Stomach smooth muscle (tissue), 2 donors: ENCODE results near the gene ADORA2B.

ENCODE experiments used
- H3K27ac ChIP-seq: one replicate; pipeline ENCODE4 v1.7.0; 2013; ENCODE audit warnings: mild to moderate bottlenecking, low read length, inconsistent platforms
- H3K27me3 ChIP-seq, 2 donors: one replicate each; pipeline ENCODE4 v1.7.0; 2013; ENCODE audit warnings: low read length in 2 of 2; ENCODE audit not compliant: insufficient read depth in 2 of 2, control insufficient read depth in 1 of 2
- H3K36me3 ChIP-seq, 2 donors: one replicate each; pipeline ENCODE4 v1.7.0; 2013; ENCODE audit warnings: low read length in 2 of 2; ENCODE audit not compliant: control insufficient read depth in 2 of 2, insufficient read depth in 2 of 2
- H3K4me1 ChIP-seq: one replicate; pipeline ENCODE4 v1.7.0; 2013; ENCODE audit warnings: low read length; ENCODE audit not compliant: control insufficient read depth, insufficient read depth
- H3K4me3 ChIP-seq, 2 donors: one replicate each; pipeline ENCODE4 v1.7.0; 2013; ENCODE audit warnings: low read length in 2 of 2
- H3K9ac ChIP-seq, 2 donors: one replicate each; pipeline ENCODE4 v1.7.0; 2013; ENCODE audit warnings: low read length in 2 of 2, mild to moderate bottlenecking in 1 of 2
- H3K9me3 ChIP-seq, 2 donors: one replicate each; pipeline ENCODE4 v1.7.0; 2013; ENCODE audit warnings: low read length in 2 of 2; ENCODE audit not compliant: control insufficient read depth in 2 of 2
- donor health status: healthy.
- donor health status: Pancreatic carcinoma.

Gene ADORA2B

DNA sequence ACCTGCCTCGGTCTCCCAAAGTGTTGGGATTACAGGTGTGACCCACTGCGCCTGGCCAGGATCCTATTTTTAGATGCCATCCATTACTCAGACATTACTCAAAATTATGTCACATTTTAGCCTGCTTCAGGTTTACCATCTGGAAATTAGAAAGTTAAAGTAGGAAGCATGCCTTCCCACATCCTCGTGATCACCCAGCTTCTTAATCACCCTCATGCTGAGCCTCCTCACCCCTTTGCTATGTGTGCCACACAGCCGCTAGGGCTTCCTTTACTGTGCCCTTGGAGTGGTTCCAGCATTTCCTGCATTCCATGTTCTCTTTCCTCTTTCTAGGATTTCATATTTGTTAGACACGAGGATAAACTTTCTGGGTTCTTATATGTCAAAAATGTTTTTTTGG, 9.3 kb downstream of the ADORA2B start:
- no peak overlapping the region for H3K27ac ChIP-seq
- no peaks in the 10 kb centered on the region for H3K9me3 ChIP-seq
- H3K4me1 ChIP-seq, result peaks cover 5% of the 10 kb centered on the region
- no peak overlapping the region for H3K4me3 ChIP-seq
- H3K36me3 ChIP-seq, result no peaks in the 10 kb centered on the region
- no peaks in the 10 kb centered on the region for H3K27me3 ChIP-seq
- no peak overlapping the region for H3K9ac ChIP-seq

DNA sequence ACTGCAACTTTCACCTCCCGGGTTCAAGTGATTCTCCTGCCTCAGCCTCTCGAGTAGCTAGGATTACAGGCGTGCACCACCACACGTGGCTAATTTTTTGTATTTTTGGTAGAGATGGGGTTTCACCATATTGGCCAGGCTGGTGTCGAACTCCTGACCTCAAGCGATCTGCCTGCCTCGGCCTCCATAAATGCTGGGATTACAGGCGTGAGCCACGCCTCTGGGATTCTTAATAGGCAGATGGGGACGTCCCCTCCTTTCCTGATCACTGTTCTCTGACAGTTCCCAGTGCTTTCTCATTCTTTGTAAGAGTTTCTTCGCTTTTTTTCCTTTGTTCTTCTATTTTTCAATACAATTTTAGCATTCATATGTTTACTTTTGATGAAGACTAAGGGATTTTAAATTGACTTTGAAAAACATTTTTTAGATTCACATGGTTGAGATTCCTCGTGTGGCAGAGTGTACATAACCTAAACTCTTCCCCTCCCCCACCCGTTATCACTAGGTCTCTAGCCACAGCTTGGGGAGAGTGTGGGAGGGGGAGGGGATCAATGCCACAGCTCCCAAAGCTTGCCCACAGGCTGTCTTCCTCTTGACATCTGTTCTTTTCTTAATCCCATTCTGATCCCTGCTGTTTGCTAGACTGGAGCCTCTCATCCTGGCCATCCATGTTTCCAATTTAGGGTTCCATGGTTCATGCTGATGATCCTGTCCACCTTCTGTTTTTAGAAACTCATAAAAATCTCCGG, 11.0 kb downstream of the ADORA2B start:
- no peak overlapping the region for H3K9ac ChIP-seq
- no peak overlapping the region for H3K4me3 ChIP-seq
- no peaks in the 10 kb centered on the region for H3K36me3 ChIP-seq
- no peaks in the 10 kb centered on the region for H3K9me3 ChIP-seq
- H3K27ac ChIP-seq, result no peak overlapping the region
- H3K4me1 ChIP-seq, result peaks cover 5% of the 10 kb centered on the region
- H3K27me3 ChIP-seq, result no peaks in the 10 kb centered on the region

DNA sequence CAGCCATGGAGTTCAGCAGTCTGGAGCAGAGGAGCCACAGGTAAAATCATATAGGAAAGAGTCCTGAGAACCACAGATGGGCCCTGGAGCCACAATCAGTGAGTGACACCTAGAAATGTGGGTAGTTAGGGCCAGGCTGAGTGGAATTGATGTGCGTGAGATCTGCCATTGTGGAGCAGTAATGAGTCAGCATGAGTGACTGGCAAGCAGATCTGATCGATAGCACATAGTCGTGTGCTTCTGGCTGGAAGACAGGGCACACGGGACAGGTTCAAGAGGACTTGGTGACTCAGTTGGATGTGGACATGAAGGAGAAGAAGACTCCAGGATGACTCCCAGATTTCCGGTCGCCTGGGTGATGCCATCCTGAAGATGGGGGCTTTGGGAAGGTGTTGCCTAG, 12.3 kb downstream of the ADORA2B start:
- no peak overlapping the region for H3K9ac ChIP-seq
- H3K27ac ChIP-seq, result no peak overlapping the region
- no peaks in the 10 kb centered on the region for H3K27me3 ChIP-seq
- no peak overlapping the region for H3K4me3 ChIP-seq
- no peaks in the 10 kb centered on the region for H3K9me3 ChIP-seq
- peaks cover 5% of the 10 kb centered on the region for H3K4me1 ChIP-seq
- no peaks in the 10 kb centered on the region for H3K36me3 ChIP-seq

DNA sequence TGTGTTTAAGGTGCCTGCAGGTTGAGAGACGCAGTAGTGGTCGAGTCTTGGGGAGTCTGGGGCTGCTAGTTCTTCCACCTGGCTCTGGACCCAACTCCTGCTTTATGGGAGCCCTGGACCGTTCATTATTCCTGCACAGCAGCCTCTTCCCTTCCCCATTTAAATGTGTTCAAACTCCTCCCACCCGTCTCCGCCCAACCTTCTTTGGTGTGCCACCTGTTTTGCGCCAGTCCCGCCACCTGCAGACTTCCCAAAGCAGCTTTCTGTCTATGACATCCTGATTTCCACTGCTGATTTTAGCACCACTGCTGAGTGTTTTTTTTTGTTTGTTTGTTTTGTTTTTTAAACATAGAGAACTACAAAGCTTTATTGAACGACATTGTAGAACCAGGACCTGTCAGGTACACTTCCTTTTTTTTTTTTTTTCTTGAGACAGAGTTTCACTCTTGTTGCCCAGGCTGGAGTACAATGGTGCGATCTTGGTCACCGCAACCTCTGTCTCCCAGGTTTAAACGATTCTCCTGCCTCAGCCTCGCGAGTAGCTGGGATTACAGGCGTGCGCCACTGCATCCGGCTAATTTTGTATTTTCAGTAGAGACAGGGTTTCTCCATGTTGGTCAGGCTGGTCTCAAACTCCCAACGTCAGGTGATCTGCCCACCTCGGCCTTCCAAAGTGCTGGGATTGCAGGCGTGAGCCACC, 12.8 kb downstream of the ADORA2B start:
- no peaks in the 10 kb centered on the region for H3K27me3 ChIP-seq
- H3K36me3 ChIP-seq, result no peaks in the 10 kb centered on the region
- no peaks in the 10 kb centered on the region for H3K9me3 ChIP-seq
- H3K27ac ChIP-seq, result no peak overlapping the region
- peaks cover 5% of the 10 kb centered on the region for H3K4me1 ChIP-seq
- no peak overlapping the region for H3K4me3 ChIP-seq
- H3K9ac ChIP-seq, result no peak overlapping the region

DNA sequence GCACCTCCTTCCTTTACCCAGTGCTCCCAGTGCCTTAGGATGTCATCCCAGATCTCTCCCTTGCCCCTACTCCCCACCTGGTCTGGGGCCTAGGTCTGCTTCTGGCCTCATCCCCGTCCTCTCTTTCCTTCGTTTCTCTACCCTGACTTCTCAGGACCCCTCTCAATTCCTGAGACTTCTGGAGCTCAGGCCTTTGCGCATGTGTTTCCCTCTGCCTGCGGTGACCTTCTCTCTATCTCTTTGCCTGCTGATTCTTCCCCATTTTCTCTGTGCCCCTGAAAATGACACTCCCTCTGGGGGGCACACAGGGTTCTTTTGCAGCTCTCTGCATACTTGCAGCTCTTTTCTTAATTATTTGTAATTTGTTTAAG, 13.5 kb downstream of the ADORA2B start:
- peaks cover 5% of the 10 kb centered on the region for H3K4me1 ChIP-seq

DNA sequence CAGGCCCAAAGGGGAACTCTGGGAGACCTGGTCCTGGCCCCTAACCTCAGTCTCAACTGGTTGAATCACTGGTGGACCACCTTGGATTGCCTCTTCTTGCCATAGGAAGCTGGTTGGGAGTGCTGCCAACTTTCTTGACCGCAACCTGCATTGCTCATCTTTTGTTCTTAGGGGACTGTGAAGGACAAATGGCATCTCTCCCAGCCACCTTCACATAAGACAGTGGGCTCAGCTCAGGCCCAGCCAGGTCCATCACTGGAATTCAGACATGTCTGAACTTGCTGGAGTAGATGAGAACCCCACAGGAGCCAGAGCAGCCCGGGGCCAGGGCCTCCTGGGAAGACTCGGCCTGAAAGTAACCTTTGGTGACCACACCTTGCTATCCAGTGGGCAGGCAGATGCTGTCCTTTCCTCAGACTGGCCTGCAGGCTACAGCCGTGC, 18.8 kb downstream of the ADORA2B start:
- Histone ChIP-seq H3K4me1 (peaks cover 2% of the 10 kb centered on the region), H3K36me3 (no peaks in the 10 kb centered on the region), H3K9ac (no peak overlapping the region), H3K4me3 (no peak overlapping the region), H3K27ac (no peak overlapping the region), H3K9me3 (no peaks in the 10 kb centered on the region), H3K27me3 (peaks cover 0 to 3% of the 10 kb centered on the region in 2 donors)

More for the DNA sequence above, 13.5 kb downstream of the ADORA2B start:
- Histone ChIP-seq H3K27me3 (no peaks in the 10 kb centered on the region), H3K36me3 (no peaks in the 10 kb centered on the region), H3K9me3 (no peaks in the 10 kb centered on the region), H3K9ac (no peak overlapping the region), H3K27ac (no peak overlapping the region), H3K4me3 (no peak overlapping the region)

DNA sequence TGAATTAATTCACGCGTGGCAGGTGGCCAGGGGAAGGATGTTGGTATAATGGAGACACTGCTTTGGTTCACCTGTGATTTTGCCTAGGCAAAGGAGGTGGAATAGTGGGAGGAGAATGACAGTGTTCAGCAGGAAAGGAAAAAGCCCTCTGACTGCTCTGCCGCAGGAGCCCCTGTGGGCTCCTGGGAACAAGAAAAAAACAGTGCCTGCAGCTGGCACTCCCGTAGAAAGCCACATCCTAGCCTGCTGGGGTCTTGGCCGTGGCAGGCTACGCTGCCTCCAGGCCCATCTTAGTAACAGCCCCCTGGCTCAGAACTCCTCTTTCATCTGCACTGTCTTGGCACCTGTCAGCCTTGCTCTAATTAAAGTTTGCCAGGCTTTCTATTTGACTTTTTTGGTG, 20.6 kb downstream of the ADORA2B start:
- Histone ChIP-seq H3K9ac (no peak overlapping the region), H3K4me3 (no peak overlapping the region), H3K36me3 (no peaks in the 10 kb centered on the region), H3K27me3 (peaks cover 0 to 3% of the 10 kb centered on the region in 2 donors), H3K9me3 (no peaks in the 10 kb centered on the region), H3K27ac (no peak overlapping the region), H3K4me1 (no peaks in the 10 kb centered on the region)

DNA sequence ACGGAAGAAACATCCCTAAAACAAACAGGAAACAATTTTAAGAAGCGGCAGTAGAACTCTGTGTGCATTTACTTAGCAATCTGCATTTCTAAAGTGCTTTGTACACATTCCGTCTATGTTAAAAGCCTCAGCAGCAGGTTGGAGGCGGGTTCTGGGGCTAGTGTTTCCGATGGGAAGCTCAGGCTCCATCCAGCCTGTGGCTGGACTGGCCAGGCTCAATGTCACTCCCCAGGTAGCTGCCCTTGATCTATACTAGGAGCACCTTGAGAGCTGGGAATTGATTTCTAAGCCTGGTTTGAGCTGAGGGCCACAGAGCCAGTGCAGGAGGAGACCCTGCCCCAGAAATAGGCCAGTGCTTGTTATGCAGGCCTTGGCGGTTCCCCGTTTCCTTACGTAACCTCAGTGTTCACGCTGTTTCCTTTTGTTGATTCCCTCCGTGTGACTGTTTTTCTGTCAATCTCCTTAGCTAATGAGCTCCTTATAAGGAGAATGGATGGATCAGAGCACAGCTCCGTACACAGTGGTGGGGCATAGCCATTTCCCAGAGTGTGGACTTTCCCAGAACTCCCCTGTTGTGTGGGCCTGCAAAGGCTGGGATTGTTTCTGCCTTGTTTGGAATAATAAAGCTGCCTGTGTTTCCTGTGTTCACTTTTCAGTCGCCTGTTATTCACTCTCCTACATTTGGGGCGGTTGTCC, 21.4 kb downstream of the ADORA2B start:
- Histone ChIP-seq H3K36me3 (no peaks in the 10 kb centered on the region), H3K4me3 (no peak overlapping the region), H3K27ac (no peak overlapping the region), H3K4me1 (no peaks in the 10 kb centered on the region), H3K9me3 (no peaks in the 10 kb centered on the region), H3K27me3 (peaks cover 0 to 3% of the 10 kb centered on the region in 2 donors), H3K9ac (no peak overlapping the region)

DNA sequence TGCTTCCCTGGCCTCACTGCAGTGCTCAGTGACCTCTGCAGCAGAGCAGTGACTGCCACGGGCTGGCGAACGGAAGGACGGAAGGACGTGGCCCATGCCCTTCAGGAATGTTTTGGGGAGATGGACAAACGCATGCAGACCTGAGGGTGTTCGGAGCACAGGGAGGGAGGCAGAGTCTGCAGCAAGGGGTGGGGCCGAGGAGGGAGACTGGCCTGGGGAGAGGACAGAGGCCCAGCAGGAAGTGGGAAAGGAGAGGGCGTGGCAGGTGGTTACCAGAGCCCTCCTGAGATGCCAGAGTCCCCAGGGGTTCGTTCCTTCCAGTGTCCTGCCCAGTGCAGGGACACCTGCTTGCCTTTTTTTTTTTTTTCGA, 21.9 kb downstream of the ADORA2B start:
- no peaks in the 10 kb centered on the region for H3K36me3 ChIP-seq
- H3K4me1 ChIP-seq, result no peaks in the 10 kb centered on the region
- no peak overlapping the region for H3K4me3 ChIP-seq
- H3K27ac ChIP-seq, result no peak overlapping the region
- no peak overlapping the region for H3K9ac ChIP-seq
- H3K9me3 ChIP-seq, result no peaks in the 10 kb centered on the region
- peaks cover 0 to 3% of the 10 kb centered on the region in 2 donors for H3K27me3 ChIP-seq

DNA sequence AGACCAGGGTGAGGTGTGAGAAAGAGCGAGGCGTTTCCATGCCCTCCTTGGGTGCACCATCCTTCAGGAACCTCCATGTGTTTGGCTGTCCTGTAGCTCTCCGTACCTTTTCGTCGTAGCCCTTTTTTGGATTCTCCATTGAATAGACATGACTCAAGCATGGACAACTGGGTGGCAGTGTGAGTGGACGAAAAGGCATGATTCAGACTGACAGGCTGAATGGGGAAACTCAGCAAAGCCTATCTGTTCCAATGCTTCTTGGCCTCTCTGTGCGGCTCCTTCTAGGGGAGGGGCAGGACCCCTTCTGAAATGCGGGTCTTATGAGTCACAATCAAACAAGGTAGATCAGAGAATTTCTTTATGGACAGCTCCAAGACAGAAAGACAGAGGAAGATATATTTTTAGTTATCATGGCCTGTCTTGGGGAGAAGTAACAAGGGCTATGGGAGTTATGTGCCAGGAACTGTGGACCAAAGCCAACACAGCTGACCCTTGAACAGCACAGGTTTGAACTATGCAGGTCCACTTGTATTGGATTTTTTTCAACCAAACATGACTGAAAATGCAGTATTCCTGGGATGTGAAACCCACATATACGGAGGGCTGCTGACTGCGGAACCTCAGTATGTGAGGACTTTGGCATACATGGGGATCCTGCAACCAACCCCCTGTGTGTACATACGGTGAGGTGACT, 22.9 kb downstream of the ADORA2B start:
- H3K4me3 ChIP-seq, result no peak overlapping the region
- H3K27ac ChIP-seq, result no peak overlapping the region
- H3K36me3 ChIP-seq, result no peaks in the 10 kb centered on the region
- no peak overlapping the region for H3K9ac ChIP-seq
- H3K9me3 ChIP-seq, result no peaks in the 10 kb centered on the region
- H3K27me3 ChIP-seq, result peaks cover 0 to 3% of the 10 kb centered on the region in 2 donors
- H3K4me1 ChIP-seq, result no peaks in the 10 kb centered on the region
